LoVo (cell line): ENCODE results near the gene MIGA2.
A peak's percentile ranks its signal among the peaks of the same experiment; 100 is the strongest.
"Not testable (repeated sequence)": the region's sequence is repeated elsewhere in the genome, so short reads cannot be mapped to it uniquely, and the experiment has no call there.

Source experiments
- DNase-seq: peaks from one replicate; pipeline ENCODE4 v3.0.0-alpha.2; 2016; ENCODE audit warnings: low spot score

MIGA2 gene, protein sequence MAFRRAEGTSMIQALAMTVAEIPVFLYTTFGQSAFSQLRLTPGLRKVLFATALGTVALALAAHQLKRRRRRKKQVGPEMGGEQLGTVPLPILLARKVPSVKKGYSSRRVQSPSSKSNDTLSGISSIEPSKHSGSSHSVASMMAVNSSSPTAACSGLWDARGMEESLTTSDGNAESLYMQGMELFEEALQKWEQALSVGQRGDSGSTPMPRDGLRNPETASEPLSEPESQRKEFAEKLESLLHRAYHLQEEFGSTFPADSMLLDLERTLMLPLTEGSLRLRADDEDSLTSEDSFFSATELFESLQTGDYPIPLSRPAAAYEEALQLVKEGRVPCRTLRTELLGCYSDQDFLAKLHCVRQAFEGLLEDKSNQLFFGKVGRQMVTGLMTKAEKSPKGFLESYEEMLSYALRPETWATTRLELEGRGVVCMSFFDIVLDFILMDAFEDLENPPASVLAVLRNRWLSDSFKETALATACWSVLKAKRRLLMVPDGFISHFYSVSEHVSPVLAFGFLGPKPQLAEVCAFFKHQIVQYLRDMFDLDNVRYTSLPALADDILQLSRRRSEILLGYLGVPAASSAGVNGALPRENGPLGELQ

DNA sequence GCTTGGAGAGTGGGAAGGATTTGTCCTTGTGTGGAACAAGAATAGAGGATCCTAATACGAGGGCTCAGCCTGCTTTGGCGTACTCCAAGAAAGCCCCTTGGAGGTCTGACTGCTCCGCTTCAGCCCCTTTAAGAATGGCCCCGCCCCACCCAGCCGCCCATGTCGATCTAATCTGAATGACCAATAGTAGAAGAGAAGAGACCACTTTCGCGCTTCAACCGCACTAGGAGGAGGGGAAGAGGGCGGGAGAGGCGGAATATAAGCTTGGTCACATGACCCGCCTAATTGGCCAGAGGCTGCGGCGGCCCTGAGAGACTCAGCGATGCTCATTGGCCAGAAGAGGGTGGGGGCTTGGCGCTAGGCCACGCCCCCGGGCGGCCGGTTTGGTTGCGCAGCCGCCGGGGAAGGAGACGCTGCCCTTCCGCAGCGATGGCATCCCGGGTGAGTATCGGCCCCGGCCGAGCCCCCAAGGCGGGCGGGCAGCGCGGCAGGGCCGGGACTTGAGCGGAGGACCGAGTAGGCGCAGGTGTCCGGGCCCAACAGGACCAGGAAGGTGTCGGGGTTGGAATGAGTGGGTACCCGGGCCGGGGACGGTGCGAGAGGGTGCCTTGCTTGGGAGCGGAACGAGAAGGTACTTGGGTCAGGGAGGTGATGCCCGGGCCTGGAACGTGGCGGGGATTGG is at the start of gene MIGA2:
MIGA2 (plus strand) TSS at position 386 of the 682 bp plus-strand sequence. CDS start 3,969 bp downstream, outside the sequence.
- peak; percentile 99 for DNase-seq

DNA sequence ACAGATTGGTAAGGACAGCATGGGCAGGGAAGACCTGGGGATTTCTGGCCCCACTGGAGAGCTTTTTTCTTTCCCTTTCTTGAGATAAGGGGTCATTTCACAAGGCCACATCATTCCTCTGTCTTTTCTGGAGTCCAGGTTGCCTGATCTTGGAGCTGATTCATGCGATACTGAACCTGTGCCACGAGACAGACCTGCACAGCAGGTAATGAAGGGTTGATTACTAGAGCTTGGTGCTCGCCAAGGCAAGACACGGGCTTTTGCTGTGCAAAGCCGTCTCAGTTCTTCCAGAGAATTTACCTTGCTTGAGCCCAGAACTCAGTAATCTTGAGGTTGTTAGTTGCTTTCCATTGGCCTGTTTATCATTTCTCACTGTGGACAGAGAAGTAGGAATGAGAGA is 49.8 kb upstream of the MIGA2 start:
- no peak for DNase-seq

DNA sequence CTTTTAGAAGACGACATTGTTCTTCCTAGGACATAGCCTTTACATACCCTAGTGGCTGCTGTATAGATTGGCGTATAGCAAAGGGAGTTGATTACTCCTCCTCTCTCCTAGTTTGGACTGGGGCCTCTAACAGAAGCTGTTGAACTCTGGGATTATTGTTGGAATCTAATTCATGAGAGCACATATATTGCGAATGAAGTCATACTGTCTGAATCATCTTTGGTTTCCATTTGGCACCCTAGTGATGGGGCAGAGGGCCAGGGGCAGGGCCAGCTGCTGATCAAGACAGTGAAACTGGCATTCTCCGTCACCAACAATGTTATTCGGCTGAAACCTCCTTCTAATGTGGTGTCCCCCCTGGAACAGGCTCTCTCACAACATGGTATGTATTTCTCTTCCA is 48.6 kb upstream of the MIGA2 start:
- no peak for DNase-seq

DNA sequence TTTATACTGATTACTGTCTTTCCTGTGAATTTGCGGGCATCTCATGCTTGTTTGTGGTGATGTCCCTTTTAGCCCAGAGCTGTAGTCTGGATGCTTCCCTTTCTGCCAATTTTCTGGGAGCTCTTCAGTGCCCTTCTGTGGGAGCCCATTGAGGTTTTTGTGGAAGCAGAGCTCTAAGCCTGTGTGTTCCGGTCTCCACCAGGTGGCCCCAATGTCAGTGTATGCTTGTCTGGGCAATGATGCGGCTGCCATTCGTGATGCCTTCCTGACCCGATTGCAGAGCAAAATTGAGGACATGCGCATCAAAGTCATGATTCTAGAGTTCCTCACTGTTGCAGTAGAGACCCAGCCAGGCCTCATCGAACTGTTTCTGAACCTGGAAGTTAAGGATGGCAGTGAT is 43.4 kb upstream of the MIGA2 start:
- DNase-seq = no peak

DNA sequence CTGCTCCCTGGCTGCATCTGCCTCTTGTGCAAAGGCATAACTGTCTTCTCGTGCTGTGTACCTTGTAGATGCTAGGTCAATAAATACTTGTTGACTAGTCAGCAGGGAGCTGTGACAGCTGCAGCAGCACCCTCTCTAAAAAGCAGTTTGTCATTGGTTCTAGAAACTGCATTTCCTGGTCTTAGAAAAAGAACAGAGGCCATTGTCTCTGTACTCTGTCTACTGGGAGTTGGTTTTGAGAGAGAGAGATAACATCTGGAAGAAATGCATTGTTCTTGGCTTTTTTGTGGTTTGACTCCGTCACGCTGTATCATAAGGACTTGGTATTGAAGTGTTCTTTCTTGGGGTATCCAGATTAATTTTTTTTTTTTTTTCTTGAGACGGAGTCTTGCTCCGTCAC is 40.6 kb upstream of the MIGA2 start:
- no peak for DNase-seq

DNA sequence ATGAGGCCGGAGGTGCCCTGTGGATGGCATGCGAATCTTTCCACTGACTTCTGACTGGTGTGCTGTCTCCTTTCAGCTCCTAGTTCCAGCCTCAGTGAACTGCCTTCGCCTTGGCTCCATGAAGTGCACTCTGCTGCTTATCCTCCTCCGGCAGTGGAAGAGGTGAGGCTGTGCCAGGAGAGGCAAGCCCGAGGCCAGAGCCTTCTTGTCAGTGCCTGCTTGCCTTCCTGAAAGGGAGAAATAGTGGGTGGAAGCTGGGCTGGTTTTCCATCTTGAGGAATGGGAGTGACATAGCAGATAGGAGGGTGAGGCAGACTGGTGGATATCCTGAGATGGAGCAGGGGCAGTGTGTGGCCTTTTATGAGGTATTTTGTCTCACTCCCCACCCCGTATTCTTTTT is 38.0 kb upstream of the MIGA2 start:
- DNase-seq = no peak

DNA sequence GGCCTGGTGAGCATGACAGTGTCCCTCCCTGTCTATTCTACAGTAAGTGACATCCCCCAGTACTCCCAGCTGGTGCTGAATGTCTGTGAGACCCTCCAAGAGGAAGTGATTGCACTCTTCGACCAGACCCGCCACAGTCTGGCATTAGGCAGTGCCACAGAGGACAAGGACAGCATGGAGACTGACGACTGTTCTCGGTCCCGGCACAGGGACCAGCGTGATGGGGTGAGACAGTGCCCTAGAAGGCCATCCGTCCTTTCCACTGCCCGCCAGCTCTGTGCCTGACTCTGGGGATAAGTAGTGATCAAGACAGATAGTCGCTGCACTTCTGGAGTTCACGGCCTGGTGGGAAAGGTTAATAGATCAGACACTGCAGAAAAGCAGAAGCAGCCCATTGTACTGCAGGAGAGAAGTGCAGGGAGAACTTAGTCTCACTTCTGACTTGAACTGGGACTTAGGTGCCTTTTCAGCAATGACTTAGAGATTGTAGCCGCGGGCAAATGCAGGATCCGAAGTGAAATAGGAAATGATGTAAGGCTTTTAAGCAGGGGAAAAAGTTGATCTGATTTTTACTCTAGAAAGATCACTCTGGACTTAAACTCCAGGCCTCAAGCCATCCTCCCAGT is 36.7 kb upstream of the MIGA2 start:
- DNase-seq = no peak

DNA sequence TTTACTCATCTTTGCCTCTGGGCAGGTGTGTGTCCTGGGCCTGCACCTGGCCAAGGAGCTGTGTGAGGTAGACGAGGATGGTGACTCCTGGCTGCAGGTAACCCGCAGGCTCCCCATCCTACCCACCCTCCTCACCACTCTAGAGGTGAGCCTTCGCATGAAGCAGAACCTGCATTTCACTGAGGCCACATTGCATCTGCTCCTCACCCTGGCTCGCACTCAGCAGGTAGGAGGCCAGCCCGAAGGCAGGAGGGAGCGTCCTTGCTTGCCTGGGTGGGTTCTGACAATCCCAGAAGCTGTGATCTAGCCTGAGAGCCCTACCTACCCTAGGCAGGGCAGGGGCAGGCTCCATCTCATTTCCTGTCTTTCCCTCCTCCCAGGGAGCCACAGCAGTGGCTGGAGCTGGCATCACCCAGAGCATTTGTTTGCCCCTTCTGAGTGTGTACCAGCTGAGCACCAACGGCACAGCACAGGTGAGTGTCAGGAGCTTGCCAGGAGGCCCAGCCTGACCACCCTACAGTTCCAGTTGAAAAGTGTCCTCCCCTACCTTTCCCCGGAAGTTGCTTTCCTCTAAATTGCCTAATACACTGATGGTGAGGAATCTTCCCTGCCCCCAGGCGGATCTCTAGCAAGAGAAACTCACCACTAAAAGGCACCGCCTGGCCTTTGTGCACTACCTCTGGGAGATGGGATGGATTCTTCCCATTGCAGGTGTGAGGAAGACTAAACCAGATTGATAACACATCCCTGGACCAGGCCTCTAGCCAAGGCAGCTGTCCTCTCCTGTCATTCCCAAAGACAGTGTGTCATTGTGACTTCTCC is 34.7 kb upstream of the MIGA2 start:
- no peak for DNase-seq

DNA sequence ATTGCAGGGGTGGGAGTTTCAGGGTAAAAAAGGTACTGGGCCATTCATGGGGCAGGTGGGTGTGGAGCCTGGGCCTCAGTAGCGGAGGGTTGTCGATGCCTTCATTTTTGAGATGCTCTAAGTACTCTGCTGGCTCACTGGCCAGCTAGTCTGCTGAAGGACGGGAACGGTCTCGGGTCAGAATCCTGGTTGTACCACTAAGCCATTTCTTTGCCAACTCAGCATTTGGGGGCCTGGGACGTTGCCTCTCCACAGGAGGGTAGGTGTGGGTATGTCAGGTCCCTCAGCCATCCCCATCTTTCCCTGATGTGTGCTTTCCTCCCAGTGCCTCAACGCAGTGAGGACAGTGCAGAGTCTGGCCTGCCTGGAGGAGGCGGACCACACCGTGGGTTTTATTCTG is 33.4 kb upstream of the MIGA2 start:
- DNase-seq = no peak

DNA sequence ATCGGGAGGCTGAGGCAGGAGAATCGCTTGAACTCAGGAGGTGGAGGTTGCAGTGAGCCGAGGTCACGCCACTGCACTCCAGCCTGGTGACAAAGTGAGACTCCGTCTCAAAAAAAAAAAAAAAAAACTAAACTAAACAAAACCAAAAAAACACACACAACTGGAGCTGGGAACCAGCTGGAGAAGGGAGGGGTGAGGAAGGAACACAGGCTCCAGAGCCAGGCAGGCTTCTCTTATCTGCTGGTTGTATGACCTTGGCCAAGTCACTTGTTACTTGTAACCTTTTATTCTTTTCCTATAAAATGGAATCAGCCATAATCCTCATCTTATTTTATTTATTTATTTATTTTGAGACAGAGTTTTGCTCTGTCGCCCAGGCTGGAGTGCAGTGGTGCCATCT is 32.3 kb upstream of the MIGA2 start:
- not testable (repeated sequence) for DNase-seq

DNA sequence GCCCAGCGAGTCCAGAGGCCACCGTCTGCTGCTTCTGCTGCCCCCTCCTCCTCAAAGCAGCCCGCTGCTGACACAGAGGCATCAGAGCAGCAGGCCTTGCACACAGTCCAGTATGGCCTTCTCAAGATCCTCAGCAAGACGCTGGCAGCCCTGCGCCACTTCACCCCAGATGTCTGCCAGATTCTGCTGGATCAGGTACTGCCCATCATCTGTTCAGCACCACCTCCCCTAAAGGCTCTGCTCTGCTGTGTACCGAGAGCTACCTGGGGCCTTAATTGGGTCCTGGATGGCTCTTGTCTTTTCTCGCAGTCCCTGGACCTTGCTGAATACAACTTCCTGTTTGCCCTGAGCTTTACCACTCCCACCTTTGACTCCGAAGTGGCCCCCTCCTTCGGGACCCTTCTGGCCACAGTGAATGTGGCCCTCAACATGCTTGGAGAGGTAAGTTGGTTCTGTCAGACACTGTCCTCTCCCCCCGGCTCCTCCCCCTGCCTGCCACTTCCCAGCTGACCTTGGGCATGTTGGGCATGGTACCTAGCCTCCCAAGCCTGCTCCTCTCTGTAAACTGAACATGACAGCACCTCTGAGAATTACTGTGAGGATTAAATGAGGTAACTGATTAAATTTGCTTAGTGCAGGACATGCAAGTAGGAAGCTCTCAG is 31.0 kb upstream of the MIGA2 start:
- DNase-seq = no peak

DNA sequence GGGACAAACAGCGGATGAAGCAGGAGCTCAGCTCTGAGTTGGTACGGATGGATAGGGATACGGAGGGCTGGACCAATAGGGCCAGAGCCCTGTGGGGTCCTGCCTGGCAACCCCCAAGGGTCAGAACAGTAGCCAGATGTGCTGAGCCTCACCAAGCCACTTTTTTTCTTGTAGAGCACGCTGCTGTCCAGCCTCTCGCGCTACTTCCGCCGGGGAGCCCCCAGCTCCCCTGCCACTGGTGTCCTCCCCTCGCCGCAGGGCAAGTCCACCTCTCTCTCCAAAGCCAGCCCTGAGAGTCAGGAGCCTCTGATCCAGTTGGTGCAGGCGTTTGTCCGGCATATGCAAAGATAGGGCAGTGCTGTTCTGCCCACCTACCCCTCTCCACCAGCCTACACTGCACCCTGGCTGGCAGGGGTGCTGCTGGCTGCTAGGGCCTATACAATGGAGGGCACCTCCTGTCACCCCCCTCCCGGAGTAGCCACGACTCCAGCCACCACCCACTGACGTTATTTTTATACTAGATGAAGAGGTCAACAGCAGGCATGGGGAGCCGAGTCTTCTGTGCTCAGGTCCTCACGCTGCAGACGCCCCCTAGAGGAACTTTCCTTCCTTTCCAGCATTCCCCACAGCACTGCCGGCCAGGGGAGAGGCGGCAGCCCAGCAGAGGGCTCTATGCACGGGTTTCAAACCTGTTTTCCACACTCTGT is 29.9 kb upstream of the MIGA2 start:
- peak; percentile 58 for DNase-seq

DNA sequence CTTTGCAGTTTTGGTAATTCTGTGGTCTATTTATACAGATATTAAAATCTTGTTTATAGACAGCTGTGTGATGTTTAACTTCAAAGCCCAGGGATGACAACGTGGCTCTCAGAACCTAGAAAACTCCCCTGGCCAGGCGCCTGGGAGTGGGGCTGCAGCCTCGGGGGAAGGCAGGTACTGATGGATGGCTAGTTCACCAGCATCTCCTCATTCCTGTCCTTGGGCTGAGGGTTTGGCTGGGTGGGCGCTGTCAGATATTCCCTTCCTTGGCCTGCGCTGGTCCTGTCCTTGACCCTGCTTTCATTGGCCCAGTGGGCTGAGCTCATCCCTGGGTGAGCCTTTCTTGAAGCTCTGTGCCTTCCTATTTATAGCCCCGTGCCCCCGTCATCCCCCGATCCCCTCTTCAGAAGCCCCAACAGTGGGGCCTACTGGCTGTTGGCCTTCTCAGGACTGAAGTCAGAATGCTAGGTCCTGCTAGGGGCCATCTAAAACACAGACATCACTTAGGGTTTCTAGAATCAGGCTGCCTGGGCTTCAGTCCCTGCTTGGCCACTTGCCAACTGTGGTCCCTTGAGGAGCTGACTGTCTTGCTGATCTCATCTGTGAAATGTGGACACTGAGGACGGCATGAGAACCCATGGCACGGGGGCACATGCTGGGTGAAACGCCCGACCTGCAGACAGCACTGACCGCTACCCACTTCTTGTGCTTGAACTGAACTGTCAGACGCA is 29.2 kb upstream of the MIGA2 start:
- DNase-seq = no peak

DNA sequence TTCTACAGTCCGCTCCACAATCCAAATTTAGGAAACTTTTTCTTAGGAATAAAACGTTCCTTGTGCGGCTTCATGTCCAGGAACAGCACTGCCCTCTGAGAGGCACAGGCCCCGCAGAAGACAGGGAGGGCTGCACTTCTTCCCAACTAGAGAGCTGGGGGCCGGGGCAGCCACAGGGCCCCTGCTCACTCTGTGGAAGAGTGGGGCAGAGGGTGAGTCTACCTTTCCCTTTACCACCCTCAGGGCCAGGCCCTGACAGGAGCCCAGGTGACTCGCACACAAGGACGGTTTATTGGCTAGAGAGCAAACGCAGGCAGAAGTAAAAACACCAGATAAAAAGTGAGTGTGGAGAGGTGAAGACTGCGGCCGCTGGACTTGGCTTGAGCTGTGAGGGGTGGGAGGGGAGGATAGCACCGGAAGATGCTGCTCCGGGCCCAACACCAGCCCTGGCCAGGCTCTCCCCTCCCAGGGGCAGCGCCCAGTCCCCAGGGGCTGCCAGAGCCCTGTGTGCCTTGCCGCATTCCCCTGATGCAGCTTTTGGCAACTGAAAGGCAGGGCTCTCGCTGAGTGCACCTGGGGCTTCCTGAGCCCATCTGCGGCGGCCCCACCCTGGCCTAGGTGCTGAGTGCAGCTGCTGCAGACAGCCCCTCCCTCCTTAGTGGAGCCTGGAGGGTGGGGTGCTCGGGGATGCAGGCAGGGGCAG is 28.5 kb upstream of the MIGA2 start:
- no peak for DNase-seq

DNA sequence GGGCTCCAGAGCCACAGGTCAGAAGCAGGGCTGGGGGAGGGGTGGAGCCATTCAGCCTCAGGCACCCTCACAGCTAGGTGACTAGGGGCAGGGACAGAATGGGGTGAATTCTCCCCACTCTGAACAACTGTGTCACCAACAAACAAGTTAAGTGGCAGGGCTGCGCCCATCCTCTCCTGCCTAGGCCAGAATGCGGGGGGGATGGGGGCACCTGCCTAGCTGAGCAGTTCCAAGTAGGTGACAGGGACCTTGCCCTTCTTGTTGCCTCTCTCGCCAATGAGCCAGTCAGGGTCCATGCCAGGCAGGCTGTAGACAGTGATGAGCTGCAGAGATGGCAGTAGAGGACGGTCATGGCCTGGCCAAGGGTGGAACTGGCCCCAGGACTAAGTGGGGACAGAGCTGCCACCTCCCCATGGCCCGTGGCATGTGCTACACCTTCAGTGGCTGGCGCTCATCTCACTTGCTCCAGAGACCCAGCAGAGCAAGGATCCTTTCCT is 27.9 kb upstream of the MIGA2 start:
- no peak for DNase-seq

DNA sequence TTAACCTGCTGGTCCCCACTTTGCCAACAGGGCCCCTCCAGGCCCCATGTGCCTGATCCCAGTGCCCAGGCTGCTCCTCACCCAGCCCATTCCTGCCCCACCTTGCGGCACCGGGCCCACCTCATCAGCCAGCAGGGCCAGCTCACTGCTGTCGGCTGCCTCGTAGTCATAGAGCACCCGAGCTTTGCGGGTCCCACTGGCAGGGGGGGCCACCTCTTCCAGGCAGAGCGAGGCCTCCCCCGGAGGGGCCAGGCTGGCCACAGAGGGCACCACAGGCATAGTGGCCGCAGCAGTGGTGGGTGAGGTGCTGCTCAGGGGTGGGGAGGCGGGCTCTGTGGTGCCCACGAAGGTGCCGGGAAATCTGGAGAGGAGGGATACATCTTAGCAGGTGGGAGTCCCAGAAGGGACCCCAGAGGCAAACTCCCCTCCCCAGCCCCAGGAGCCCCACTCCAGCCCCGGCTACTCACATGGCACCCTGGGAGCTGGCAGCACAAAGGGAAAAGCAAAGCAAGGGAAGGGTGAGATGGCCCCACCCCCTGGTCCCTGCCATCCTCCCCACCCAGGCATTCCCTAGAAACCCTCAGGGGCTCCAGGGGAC is 27.3 kb upstream of the MIGA2 start:
- no peak for DNase-seq

DNA sequence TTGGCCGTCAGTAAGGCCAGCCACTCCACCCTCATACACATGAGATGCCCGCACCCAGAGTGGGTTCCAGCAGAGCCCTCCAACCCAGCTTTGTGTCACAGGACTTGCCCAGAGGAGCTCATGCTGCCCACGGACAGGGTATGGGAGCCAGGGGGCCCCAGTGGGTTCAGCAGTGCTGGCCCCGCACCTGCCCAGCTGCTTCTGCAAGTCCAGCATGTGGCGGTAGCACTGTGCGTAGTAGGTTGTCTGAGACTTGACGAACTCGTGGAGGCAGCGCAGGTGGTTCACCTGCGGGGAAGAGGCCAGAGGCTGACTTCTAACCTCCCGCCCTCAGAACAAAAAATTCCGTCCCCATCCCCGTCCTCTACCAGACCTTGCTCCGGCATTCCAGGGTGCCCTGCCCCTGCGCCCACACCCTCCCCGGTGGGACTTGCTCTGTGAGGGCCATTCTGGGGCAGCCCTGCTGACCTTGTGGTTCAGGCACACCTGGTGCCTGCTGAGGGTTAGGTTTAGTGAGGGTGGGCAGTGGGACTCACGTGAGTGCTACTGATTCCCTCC is 26.8 kb upstream of the MIGA2 start:
- DNase-seq = no peak

DNA sequence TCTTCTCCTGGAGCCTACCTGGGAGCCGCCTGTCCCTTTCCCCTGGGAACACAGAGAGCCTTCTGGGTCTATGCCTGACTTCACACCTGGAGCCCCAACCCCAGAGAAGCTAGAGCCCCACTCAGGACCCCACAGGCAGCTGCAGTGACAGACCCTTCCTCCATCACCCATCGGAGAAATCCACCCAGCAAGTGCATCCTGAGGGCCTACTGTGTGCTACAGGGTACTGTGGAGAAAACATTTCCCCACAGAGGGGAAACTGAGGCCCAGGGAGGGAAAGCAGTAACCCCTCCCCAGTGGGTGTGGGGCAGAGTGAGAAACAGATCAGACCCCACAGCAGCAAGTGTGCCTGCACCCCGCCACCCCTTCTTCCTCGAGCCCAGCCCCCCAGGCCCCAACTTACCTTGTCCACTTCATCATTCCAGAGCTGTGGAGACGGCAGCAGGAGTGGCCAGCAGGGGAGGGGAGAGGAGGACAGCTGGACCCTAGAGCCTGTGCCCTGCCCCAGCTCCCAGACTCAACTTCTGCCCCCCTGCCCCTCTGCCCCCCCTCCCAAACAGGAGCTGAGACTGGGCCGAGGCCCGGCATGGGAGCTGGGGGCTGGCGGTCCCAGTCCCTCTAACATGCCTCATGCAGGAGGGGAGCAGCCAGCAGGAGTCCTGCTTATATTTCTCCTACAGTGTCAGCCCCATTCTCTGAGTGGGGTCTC is 26.0 kb upstream of the MIGA2 start:
- no peak for DNase-seq
